Adrenal gland (tissue), 5 donors: ENCODE results near the gene C1QTNF12.

Experiments
- POLR2A ChIP-seq, 2 donors: fragments of 450-650 bp; IDR thresholded peaks; one replicate each; pipeline ENCODE4 v1.6.1; 2017; ENCODE audit warnings: antibody characterized with exemption in 2 of 2, mild to moderate bottlenecking in 2 of 2, moderate library complexity in 1 of 2
- TF ChIP-seq, protein P1 (sequence below), 6 experiments: fragments of 450-650 bp in 4 of 6; fragments of 200-600 bp in 2 of 6; sonication (generic) in 1 of 6; IDR thresholded peaks; 1 replicate in 5 of 6; 2 replicates in 1 of 6; pipeline versions ENCODE4 v1.5.1 to v1.8.0; 2016 to 2021; ENCODE audit warnings: antibody characterized with exemption in 6 of 6, mild to moderate bottlenecking in 2 of 6, moderate library complexity in 1 of 6
- donor health status: DM: no; HTN: no; CAD: no.

- TF ChIP-seq, protein P1, sequence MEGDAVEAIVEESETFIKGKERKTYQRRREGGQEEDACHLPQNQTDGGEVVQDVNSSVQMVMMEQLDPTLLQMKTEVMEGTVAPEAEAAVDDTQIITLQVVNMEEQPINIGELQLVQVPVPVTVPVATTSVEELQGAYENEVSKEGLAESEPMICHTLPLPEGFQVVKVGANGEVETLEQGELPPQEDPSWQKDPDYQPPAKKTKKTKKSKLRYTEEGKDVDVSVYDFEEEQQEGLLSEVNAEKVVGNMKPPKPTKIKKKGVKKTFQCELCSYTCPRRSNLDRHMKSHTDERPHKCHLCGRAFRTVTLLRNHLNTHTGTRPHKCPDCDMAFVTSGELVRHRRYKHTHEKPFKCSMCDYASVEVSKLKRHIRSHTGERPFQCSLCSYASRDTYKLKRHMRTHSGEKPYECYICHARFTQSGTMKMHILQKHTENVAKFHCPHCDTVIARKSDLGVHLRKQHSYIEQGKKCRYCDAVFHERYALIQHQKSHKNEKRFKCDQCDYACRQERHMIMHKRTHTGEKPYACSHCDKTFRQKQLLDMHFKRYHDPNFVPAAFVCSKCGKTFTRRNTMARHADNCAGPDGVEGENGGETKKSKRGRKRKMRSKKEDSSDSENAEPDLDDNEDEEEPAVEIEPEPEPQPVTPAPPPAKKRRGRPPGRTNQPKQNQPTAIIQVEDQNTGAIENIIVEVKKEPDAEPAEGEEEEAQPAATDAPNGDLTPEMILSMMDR (IDR thresholded peaks at IDR 0.05) = no peak
- no peak for TF ChIP-seq POLR2A (IDR thresholded peaks at IDR 0.05)
Measured at GRCh38 chr1:1243266-1243660, 3.3 kb downstream of the C1QTNF12 start.
